Stimulated activated CD8-positive, alpha-beta memory T cell treated with anti-CD3 and anti-CD28 coated beads, Interleukin-15, amount 100 ng/mL, for 24 hours (primary cell): ENCODE results near the gene PDZD4.

ENCODE experiments used
- DNase-seq: peaks from one replicate; pipeline ENCODE4 v3.0.0-alpha.2; 2020; ENCODE audit warnings: low read depth

Gene PDZD4

DNA sequence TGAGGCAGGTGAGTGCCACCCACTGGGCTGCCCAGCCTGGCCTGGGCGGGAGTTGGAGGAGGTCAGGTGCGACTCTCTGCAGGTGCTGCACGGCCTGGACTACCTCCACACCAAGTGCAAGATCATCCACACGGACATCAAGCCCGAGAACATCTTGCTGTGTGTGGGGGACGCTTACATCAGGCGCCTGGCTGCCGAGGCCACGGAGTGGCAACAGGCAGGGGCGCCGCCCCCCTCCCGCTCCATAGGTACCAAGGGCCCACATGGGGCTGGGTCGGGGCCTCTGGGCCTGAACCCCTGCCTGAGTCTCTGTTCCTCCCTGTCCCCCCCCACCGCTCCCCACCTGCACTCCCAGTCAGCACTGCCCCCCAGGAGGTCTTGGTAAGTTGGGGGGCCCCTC, 47.5 kb downstream of the PDZD4 start:
- no peak for DNase-seq

DNA sequence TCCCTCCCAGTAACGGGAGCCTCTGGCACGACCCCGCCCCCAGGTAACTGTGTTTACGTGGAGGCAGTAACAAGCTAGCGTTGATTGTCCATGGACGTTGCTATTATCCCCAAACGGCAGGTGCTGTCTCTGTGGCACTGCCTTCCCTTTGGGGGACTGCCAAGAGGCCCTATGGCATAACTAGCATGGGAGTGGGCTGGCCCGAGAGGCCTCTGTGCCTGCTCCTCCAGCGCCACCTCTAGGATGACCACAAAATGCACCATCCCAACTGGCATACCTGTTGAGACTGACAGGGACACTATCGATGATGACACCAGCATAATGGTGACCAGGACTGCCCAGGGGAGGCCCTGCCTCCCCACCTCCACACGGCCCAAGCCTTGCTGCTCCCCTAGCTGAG, 48.0 kb downstream of the PDZD4 start:
- no peak for DNase-seq

DNA sequence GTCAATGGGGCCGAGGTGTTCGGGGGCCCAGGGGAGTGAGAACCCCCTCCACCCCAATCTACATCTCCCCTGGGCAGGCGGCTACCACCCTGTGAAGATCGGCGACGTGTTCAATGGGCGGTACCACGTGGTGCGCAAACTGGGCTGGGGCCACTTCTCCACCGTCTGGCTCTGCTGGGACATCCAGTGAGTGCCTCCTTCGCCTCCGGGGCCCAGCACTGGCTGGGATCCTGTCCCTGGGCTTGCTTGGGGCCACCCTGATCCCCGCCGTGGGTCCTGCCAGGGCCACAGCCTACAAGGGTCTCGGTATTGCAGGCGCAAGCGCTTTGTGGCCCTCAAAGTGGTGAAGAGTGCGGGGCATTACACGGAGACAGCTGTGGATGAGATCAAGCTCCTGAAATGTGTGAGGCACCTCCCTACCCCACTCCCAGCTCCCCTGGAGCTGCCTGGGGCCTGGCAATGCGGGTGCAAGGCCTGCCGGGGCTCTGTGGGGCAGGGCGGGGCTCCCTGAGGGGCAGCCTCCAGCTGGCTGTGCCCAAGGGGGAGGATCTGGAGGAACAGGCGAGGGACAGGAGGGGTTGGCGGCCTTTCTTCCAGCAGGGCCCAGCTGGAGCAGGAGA, 48.8 kb downstream of the PDZD4 start:
- no peak for DNase-seq

DNA sequence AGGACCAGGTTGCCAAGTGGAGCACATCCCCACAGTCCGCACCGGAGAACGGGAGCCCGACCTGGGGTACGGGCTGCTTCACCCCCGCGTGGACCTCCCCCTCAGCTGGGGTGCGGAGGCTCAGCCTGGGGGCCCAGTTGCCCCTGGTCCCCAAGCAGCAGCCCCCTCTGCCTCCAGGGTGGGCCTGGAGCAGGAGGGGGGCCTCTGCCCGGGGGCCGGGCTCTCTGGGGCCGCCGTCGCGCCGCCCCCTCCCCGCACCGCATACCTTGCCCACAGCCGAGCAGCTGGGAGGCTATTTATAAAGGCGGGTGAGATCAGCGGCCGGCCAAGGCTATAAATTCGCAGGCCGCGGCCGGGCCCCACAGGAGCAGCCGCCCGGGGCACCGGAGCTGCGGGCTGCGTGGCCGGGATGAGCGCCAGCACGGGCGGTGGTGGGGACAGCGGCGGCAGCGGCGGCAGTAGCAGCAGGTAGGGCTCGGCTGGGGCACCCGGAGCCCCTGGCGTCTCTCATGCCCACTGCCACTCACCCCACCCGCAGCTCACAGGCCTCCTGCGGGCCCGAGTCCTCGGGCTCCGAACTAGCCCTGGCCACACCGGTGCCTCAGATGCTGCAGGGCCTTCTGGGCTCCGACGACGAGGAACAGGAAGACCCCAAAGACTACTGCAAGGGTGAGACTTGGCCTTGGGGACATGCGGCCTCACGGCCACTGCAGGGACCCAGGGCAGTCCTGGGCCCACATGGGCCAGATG, 49.5 kb downstream of the PDZD4 start, which contains the start of gene SRPK3:
Gene SRPK3, plus strand, starts transcription at position 364 of the 750 bp plus-strand sequence. Its CDS starts 46 bp downstream, at position 410.
- DNase-seq: no peak

DNA sequence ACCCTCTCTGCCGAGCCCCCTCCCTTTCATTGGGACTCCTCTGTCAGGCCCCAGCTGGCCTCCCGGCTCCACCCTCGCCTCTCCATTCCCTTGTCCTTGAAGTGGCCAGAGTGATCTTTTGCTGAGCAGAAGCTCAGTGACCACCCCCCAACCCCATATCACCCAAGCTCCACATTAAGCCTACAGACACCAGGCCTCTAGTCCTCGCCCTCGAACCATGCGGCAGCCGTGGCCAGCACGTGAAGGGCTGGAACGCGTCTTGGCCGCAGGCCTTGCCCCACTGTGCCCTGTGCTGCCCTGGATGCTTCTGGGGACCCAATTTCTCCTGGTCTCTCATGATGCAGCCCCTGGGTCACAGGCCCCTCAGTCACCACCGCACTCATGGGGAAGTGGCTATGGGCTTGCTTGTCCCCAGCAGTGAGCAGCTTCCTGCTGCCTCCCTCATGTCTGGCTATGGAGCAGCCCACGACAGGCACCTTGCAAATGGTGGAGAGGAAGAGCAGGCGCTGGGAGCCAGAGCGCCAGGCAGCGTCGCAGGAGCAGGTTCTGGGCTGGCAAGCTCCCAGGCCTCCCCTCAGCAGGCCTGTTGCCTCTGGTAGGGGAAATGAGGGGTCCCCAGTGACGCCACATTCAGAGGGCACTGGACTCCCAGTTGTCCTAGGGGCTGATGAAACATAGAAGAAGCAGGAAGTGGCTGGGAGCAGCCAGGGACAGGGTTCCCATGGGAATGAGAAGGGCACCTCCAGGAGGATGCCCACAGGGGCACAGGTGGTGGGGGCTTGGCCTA, 50.3 kb downstream of the PDZD4 start:
- DNase-seq: no peak

DNA sequence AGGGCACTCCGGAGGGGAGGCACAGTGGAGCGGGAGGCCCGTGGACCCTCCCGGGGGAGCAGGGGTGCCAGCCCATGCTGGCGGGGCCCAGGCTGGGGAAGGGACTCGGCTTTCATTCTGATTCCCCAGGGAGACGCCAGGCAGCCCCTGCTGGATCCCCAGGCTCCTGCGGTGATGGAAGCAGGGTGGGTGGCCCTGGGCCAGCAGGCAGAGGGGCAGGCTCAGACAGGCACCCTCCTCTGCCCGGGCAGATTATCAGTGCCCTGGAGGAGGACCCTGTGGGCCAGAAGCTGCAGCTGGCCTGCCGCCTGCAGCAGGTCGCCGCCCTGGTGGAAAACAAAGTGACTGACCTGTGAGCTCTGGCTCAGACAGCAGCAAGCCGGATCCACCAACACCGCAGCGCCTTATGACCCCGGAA, 51.7 kb downstream of the PDZD4 start:
- no peak for DNase-seq

DNA sequence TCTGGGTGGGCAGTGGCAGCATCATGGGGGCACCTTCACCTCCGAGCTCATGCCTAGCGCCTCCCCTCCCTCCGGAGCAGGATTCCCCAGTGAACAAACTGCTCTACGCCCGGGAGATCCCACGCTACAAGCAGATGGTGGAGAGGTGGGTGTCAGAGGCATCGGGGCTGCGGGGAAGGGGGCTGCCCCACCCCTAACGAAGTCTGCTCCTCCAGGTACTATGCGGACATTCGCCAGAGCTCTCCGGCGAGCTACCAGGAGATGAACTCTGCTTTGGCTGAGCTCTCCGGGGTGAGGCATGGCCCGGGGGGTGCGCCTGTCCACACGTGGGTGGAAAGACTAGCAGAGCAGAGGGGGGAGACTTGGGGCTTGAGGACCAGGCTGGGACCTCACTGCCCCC, 52.2 kb downstream of the PDZD4 start:
- DNase-seq: no peak

DNA sequence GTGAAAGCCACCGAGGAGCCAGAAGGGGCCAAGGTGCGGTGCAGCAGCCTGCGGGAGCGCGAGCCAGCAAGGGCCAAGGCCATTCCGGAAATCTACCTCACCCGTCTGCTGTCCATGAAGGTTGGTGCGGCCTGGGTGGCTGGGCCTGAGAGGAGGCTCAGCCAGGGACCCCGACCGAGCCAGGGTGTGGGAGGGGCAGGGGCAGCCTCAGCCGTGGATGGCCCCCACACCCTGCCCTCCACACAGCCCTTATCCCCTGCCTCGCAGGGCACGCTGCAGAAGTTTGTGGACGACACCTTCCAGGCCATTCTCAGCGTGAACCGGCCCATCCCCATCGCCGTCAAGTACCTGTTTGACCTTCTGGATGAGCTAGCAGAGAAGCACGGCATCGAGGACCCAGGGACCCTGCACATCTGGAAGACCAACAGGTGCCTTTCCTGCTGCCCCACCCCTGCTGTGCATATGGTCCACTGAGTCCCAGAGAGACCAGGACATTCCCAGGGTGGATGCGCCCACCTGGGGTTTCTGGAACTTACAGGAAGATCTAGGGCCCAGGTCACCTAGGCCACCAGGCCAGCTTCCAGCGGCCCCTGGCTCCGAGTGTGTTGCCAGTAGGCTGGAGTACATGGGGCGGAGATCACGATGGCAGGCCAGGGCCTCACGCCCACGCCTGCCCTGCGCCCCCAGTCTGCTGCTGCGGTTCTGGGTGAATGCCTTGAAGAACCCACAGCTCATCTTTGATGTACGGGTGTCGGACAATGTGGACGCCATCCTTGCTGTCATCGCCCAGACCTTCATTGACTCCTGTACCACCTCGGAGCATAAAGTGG, 52.9 kb downstream of the PDZD4 start:
- no peak for DNase-seq

DNA sequence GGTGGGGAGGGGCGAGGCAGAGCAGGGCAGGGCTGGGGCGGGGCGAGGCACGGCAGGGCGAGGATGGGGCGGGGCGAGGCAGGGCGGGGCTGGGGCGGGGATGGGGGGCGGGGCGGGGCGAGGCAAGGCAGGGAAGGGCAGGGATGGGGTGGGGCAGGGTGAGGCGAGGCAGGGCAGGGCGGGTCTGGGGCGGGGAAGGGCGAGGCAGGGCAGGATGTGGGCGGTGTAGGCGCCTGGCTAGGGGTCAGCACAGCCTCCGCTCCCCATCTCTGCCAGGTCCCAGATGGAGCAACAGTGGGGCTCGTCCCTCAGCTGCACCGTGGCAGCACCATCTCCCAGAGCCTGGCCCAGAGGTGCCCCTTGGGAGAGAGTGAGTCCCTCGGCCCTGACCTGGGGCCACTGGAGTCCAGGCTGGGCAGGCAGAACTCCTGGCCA, 53.7 kb downstream of the PDZD4 start:
- DNase-seq: no peak

DNA sequence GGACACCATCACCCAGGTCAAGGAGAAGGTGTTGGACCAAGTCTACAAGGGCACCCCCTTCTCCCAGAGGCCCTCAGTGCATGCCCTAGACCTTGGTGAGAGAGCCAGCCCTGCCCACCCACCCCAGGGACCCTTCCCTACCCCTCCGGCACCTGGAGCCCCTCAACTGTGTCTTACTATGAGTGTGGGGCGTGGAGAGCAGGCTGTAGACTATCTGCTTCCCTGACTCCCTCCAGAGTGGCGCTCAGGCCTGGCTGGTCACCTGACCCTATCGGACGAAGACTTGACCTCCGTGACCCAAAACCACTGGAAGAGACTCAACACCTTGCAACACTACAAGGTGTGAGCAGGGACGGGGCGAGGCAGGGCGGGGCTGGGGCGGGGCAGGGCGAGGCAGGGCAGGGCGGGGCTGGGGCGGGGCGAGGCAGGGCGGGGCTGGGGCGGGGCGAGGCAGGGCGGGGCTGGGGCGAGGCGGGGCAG, 54.2 kb downstream of the PDZD4 start:
- DNase-seq: no peak

DNA sequence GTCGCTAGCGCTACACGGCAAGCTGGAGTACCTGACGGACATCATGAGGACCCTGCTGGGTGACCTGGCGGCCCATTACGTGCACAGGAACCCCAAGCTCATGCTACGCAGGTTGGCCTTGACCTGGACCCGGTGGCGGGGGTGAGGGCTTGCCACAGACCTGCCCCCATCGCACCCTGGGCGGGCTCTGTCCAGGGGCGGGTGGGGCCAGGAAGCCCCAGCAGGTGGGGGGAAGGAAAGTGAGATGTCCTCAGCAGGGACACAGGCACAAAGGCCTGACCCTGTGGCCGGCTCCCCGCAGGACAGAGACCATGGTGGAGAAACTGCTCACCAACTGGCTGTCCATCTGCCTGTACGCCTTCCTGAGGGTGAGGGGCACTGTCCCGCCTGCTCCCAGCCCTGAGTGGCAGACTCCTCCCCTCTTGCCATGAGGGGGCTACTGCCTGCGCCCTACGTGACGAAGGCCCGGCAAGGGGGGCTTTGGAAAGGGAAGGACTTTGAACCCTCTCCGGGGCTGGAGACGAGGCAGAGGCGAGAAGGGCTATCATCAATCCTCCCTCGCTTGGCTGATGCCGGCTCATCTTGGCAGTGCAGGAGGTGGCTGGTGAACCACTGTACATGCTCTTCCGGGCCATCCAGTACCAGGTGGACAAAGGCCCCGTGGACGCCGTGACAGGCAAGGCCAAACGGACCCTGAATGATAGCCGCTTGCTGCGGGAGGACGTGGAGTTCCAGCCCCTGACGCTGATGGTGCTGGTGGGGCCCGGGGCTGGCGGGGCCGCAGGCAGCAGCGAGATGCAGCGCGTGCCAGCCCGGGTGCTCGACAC, 54.8 kb downstream of the PDZD4 start:
- no peak for DNase-seq

DNA sequence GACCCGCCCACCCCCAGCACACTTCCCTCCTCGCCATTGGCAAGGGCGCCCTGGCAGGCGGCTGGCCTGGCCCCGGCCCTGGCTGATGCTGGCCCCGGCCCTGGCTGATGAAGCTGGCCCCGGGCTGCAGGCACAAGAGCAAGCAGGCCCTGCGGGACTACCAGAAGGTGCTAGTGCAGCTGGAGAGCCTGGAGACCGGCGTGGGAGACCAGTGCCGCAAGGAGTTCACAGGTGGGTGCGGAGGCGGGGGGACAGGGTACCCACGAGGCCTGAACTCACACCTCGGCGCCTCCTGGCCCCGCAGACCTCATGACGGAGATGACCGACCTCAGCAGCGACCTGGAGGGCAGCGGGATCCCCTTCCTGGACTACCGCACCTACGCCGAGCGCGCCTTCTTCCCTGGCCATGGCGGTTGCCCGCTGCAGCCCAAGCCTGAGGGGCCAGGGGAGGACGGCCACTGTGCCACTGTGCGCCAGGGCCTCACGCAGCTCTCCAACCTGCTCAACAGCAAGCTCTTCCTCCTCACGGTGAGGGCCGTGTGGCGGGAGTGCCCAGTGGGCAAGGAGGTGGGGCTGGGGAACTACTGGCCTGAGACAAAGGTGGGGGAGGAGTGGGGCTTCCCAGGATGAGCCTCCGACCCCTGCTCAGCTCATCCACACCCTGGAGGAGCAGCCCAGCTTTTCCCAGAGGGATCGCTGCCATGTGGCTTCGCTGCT, 55.6 kb downstream of the PDZD4 start:
- no peak for DNase-seq

DNA sequence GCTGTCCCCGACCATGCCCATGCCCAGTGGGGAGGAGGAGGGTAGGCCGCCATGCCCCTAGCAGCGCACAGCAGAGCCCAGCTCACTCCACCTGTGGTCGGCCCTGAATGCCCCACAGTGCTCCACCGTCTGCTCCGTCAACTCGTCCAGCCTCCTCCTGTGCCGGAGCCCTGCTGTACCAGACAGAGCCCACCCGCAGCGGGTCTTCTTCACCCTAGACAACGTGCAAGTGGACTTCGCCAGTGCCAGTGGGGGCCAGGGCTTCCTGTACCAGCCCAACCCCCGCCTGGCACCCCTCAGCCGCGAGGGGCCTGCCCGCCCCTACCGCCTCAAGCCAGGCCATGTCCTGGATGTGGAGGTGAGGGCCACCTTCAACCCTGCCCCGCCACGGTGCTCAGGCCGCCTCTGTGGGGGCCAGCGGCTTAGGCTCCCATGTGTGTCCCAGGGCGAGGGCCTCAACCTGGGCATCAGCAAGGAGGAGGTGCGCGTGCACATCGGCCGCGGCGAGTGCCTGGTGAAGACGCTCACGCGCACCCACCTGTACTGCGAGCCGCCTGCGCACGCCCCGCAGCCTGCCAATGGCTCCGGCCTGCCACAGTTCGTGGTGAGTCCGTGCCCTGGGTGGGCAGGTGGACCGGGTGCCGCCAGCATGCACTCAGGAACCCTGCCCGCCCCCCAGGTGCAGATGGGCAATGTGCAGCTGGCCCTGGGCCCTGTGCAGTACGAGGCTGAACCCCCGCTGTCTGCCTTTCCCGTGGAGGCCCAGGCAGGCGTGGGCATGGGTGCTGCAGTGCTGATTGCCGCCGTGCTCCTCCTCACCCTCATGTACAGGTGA, 56.4 kb downstream of the PDZD4 start:
- DNase-seq: no peak

DNA sequence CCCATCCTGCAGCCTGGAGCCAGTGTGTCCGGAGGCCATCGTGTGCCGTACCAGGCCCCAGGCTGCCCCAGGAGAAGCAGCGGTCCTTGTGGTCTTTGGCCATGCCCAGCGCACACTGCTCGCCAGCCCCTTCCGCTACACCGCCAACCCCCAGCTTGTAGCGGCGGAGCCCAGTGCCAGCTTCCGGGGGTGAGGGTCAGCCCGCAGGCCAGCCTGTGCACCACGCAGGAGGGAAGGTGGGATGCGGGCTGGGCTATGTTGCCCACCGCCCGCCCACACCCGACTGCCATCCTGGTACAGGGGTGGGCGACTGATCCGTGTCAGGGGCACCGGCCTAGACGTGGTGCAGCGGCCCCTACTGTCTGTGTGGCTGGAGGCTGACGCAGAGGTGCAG, 57.1 kb downstream of the PDZD4 start:
- DNase-seq: no peak

DNA sequence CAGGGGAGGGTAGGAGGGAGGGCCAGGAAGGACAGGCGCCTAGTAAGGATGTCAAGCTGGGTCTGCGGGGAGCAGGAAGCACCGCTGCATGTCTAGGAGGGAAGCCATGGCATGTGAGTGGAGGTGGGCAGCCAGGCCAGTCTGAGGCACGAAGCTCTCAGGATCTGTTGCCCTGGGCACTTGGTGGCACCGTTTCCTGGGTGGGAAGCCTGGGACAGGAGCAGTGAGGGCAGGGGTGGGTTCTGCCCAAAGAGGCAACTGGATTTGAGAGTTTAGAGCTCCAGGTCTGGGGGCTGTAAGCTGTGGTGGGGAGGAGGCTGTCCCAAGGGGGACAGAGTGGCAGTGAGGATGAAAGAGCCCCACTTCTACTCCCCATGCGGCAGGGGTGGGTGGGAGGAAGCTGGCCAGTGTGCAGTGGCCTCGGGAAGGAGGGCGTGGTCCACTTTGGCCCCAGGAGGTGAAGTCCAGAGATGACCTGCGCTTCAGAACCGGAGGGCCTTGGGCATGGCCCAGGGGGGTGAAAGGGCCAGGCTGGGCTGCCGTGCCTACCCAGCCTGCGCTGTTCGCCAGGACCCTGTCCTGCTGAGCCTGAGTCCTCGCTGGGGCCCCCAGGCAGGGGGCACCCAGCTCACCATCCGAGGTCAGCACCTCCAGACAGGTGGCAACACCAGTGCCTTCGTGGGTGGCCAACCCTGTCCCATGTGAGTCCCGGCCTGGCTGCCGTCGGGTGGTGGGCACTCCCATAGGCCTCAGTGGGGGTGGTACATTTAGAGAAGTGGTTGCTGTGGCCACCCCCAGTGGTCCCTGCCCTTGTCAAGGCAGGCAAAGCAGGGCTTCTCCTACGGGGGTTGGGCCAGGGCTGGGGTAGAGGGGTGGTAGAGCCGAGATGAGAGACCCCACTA, 57.8 kb downstream of the PDZD4 start:
- DNase-seq: no peak

DNA sequence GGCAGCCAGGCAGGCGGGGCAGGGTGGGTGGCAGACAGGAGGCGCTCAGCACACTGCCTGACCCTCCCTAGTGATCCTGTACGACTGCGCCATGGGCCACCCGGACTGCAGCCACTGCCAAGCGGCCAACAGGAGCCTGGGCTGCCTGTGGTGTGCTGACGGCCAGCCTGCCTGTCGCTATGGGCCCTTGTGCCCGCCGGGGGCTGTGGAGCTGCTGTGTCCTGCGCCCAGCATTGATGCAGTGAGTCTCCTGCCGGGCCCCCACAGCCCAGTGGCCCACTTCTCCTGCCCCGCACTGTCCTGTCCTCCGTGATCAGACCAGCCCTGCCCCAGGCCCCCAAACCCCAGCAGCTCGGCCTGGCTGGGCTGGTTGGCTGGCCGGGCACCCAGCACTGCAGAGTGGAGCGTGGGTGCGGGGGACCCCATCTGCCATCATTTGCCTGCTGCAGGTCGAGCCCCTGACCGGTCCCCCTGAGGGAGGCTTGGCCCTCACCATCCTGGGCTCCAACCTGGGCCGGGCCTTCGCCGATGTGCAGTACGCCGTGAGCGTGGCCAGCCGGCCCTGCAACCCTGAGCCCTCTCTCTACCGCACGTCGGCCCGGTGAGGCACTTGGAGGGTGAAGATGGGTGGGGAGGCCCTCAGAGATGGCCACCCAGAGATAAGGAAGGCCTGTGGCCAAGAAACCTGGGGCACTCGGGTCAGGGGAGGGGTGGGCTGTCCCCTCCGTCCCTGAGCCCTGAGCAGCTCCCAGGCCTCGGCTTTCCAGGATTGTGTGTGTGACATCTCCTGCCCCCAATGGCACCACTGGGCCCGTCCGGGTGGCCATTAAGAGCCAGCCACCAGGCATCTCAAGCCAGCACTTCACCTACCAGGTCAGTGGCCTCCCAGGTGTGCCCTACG, 58.7 kb downstream of the PDZD4 start:
- DNase-seq: no peak
